Smooth muscle cell (in vitro differentiated cells): Measurements from ENCODE around the gene TBX21. TPM values are rescaled to one million over a fixed set of nuclear protein-coding genes. Genes with fewer than 3 reads are reported as not detected.

Experiments
- DNase-seq: peaks from one replicate; lab custom pipeline; 2025; ENCODE audit not compliant: unreplicated experiment; lab: John Stamatoyannopoulos, UW
- H2AFZ ChIP-seq: fragments of 200-600 bp; sonication (generic); 2 replicates; pipeline ENCODE4 v1.6.0; 2016; ENCODE audit warnings: antibody characterized with exemption, low read depth, mild to moderate bottlenecking
- H3F3A ChIP-seq: fragments of 200-600 bp; sonication (generic); 2 replicates; pipeline ENCODE4 v1.6.0; 2017; ENCODE audit warnings: antibody characterized with exemption, low read depth
- H3K27ac ChIP-seq: fragments of 200-600 bp; sonication (generic); 2 replicates; pipeline ENCODE4 v1.5.1; 2016; ENCODE audit warnings: low read depth, mild to moderate bottlenecking
- H3K27me3 ChIP-seq: fragments of 200-600 bp; sonication (generic); 2 replicates; pipeline ENCODE4 v1.6.1; 2016; ENCODE audit warnings: low read depth, mild to moderate bottlenecking
- H3K36me3 ChIP-seq: fragments of 200-600 bp; sonication (generic); 2 replicates; pipeline ENCODE4 v1.5.1; 2016; ENCODE audit warnings: low read depth
- H3K4me1 ChIP-seq: fragments of 200-600 bp; sonication (generic); 2 replicates; pipeline ENCODE4 v1.5.1; 2016; ENCODE audit warnings: low read depth
- H3K4me2 ChIP-seq: fragments of 200-600 bp; sonication (generic); 2 replicates; pipeline ENCODE4 v1.6.0; 2016; ENCODE audit warnings: mild to moderate bottlenecking
- H3K4me3 ChIP-seq: fragments of 200-600 bp; sonication (generic); 2 replicates; pipeline ENCODE4 v1.5.1; 2016; ENCODE audit warnings: mild to moderate bottlenecking
- H3K79me2 ChIP-seq: fragments of 200-600 bp; sonication (generic); 2 replicates; pipeline ENCODE4 v1.6.0; 2016; ENCODE audit warnings: low read depth, mild to moderate bottlenecking
- H3K9ac ChIP-seq: fragments of 200-600 bp; sonication (generic); 2 replicates; pipeline ENCODE4 v1.6.0; 2016; ENCODE audit warnings: low read depth
- H3K9me3 ChIP-seq: fragments of 200-600 bp; sonication (generic); replicated peaks from 2 replicates; pipeline ENCODE4 v1.5.1; 2016; ENCODE audit warnings: low read depth
- H4K20me1 ChIP-seq: fragments of 200-600 bp; sonication (generic); 2 replicates; pipeline ENCODE4 v1.6.0; 2016; ENCODE audit warnings: low read depth
- CTCF ChIP-seq: fragments of 200-600 bp; sonication (generic); IDR thresholded peaks from 2 replicates; pipeline ENCODE4 v1.5.1; 2017; ENCODE audit warnings: borderline replicate concordance, mild to moderate bottlenecking, antibody characterized with exemption; ENCODE audit not compliant: insufficient read depth, poor library complexity, severe bottlenecking
- WGBS: methylation state at CpG from one replicate; pipeline ENCODE4 v1.1.7; 2016; ENCODE audit warnings: low lambda C conversion rate; 5-methylcytosine and 5-hydroxymethylcytosine counted together
- polyA plus RNA-seq: library from polyadenylated mRNA; unstranded; fragments of >200 nt; fragmentation: Nextera tagmentation; extraction: Ambion mirVana; gene quantifications from 2 replicates; pipeline ENCODE4 v1.2.1, GENCODE V29; 2016
- total RNA-seq: library from RNA; depleted of rRNA; stranded (reverse); fragments of >200 nt; gene quantifications from 2 replicates; pipeline ENCODE4 v1.2.3, GENCODE V29; 2014

Gene TBX21
- total and polyA plus RNA-seq, 2 experiments from 2014 or later, result not detected

DNA sequence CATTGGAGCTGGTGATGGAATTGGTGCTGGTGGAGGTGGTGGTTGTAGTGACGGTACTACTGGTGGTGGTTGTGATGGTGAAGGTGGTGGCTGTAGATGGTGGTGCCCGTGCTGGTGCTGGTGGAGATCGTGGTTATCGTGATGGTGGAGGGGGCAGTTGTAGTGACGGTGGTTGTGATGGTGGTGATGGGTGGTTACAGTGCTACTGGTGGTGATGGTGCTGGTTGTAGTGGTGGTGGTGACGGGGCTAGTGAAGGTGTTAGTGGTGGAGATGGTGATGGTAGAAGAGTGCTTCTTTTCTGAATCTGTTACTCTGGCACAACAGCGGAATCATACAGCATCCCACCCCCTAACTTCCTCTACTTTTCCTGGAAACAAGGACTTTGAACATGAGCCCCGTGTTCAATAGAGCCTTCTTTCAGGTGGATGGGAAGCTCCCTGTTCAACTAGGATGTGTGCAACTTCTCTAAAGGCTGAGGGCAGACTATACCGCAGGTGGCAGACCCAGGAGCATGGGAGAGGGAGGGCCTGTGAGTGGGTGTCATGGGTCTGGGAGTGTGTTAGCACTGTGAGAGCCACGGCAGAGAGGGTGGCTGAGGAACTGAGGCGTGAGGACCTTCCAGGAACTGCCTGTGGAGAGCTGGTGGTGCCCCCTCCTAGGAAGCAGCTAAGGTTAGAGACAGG is 8.2 kb downstream of the TBX21 start:
- Histone ChIP-seq H3K36me3 (no peaks in the 10 kb centered on the region), H3K4me1 (no peaks in the 10 kb centered on the region), H3K9me3 (no peaks in the 10 kb centered on the region), H3K27ac (no peak overlapping the region), H3K79me2 (no peaks in the 10 kb centered on the region), H3K9ac (no peak overlapping the region), H3K27me3 (peaks cover 26% of the 10 kb centered on the region), H3K4me3 (no peak overlapping the region), H2AFZ (no peak overlapping the region), H4K20me1 (no peaks in the 10 kb centered on the region), H3K4me2 (no peak overlapping the region), H3F3A (no peaks in the 10 kb centered on the region)
- no peak for TF ChIP-seq CTCF
- WGBS, result 89% methylated on average over 11 of the region's 11 CpGs
- no peak for DNase-seq

GRCh38 chr17:47741793-47742145 is 8.7 kb downstream of the TBX21 start:
- Histone ChIP-seq H3K9me3 (no peaks in the 10 kb centered on the region), H2AFZ (no peak overlapping the region), H3K4me2 (no peak overlapping the region), H3F3A (no peaks in the 10 kb centered on the region), H3K4me3 (no peak overlapping the region), H3K36me3 (no peaks in the 10 kb centered on the region), H3K4me1 (no peaks in the 10 kb centered on the region), H4K20me1 (no peaks in the 10 kb centered on the region), H3K27me3 (peaks cover 21% of the 10 kb centered on the region), H3K79me2 (no peaks in the 10 kb centered on the region), H3K9ac (no peak overlapping the region), H3K27ac (no peak overlapping the region)
- 83% methylated on average over 9 of the region's 9 CpGs for WGBS
- no peak for DNase-seq
- TF ChIP-seq CTCF, result no peak

- Histone ChIP-seq H3K4me2 (no peak overlapping the region), H3K4me1 (no peaks in the 10 kb centered on the region), H4K20me1 (no peaks in the 10 kb centered on the region), H3K36me3 (no peaks in the 10 kb centered on the region), H3K4me3 (no peak overlapping the region), H3K27me3 (peaks cover 14% of the 10 kb centered on the region), H3F3A (no peaks in the 10 kb centered on the region), H2AFZ (no peak overlapping the region), H3K27ac (no peak overlapping the region), H3K9me3 (no peaks in the 10 kb centered on the region), H3K79me2 (no peaks in the 10 kb centered on the region), H3K9ac (no peak overlapping the region)
- peak; percentile 45 for TF ChIP-seq CTCF
- WGBS, result 52% methylated on average over 21 of the region's 26 CpGs
- DNase-seq, result no peak
Observed at GRCh38 chr17:47742319-47743181, 9.5 kb downstream of the TBX21 start.
